ENCODE measurements around the gene BAIAP2L1.

Gene BAIAP2L1

GRCh38 chr7:98289333-98289875 lies 111.5 kb downstream of the BAIAP2L1 start:
- no peak for DNase-seq

- no peak for DNase-seq
Measured at GRCh38 chr7:98288064-98288823, 112.6 kb downstream of the BAIAP2L1 start.

- no peak for DNase-seq
Measured at GRCh38 chr7:98287486-98287959, 113.4 kb downstream of the BAIAP2L1 start.

- no peak for DNase-seq
Measured at GRCh38 chr7:98286701-98287485, 114.0 kb downstream of the BAIAP2L1 start.

- no peak for DNase-seq
Measured at GRCh38 chr7:98286093-98286539, 114.8 kb downstream of the BAIAP2L1 start.

- no peak for DNase-seq
Measured at GRCh38 chr7:98285157-98286092, 115.5 kb downstream of the BAIAP2L1 start.

- no peak for DNase-seq
Measured at GRCh38 chr7:98284335-98285036, 116.4 kb downstream of the BAIAP2L1 start.

GRCh38 chr7:98283887-98284222 lies 117.0 kb downstream of the BAIAP2L1 start:
- no peak for DNase-seq

GRCh38 chr7:98283127-98283886 lies 117.6 kb downstream of the BAIAP2L1 start:
- DNase-seq: no peak

GRCh38 chr7:98282703-98283102 lies 118.2 kb downstream of the BAIAP2L1 start:
- no peak for DNase-seq

GRCh38 chr7:98281757-98282606 lies 118.9 kb downstream of the BAIAP2L1 start:
- DNase-seq: no peak

- peak; percentile 87 for DNase-seq
Measured at GRCh38 chr7:98280791-98281756, 119.8 kb downstream of the BAIAP2L1 start, which contains the start of gene BRI3. TSS of gene BRI3 (plus strand) at chr7:98281686. CDS start at chr7:98281796, 110 bp downstream.

- no peak for DNase-seq
Measured at GRCh38 chr7:98280296-98280695, 120.6 kb downstream of the BAIAP2L1 start.

GRCh38 chr7:98278936-98279335 lies 122.0 kb downstream of the BAIAP2L1 start:
- no peak for DNase-seq

GRCh38 chr7:98278408-98278807 lies 122.5 kb downstream of the BAIAP2L1 start:
- no peak for DNase-seq

GRCh38 chr7:98276241-98276761 lies 124.6 kb downstream of the BAIAP2L1 start:
- no peak for DNase-seq

- no peak for DNase-seq
Measured at GRCh38 chr7:98267303-98267702, 133.6 kb downstream of the BAIAP2L1 start.

GRCh38 chr7:98266840-98267239 lies 134.1 kb downstream of the BAIAP2L1 start:
- DNase-seq: no peak

GRCh38 chr7:98265841-98266271 lies 135.0 kb downstream of the BAIAP2L1 start:
- DNase-seq: no peak

Measured in NCI-H1105 treated with DMSO at 0.1 percent for 48 hours (cell line).